ENCODE results near the gene WFS1. TPM values are rescaled to one million over a fixed set of nuclear protein-coding genes. Genes with fewer than 3 reads are reported as not detected.

WFS1 gene
- total RNA-seq, 1 experiment from 2014 or later, result 21.5 TPM

- CTCF ChIA-PET, result no interaction called here
- Histone ChIP-seq H3K9me3 (ENCODE audit: control insufficient read depth in 1 of 2, insufficient read depth in 1 of 2, low read depth in 1 of 2, low read length in 2 of 2) (no peaks in the 10 kb centered on the region), H3K9me2 (ENCODE audit: insufficient read depth) (no peaks in the 10 kb centered on the region), H3K79me2 (ENCODE audit: insufficient read depth, low read length) (no peaks in the 10 kb centered on the region), H3K4me3 (replicated peaks in 1 of 2; ENCODE audit: low read depth in 1 of 2, low read length in 2 of 2) (no peak overlapping the region), H3K9ac (ENCODE audit: low read length) (no peak overlapping the region), H3K36me3 (ENCODE audit: control insufficient read depth in 1 of 2, insufficient read depth in 2 of 2, low read length in 2 of 2) (no peaks in the 10 kb centered on the region), H4K20me1 (ENCODE audit: insufficient read depth) (no peaks in the 10 kb centered on the region), H3K4me1 (ENCODE audit: control insufficient read depth in 1 of 2, insufficient read depth in 2 of 2, low read length in 2 of 2) (no peaks in the 10 kb centered on the region), H3K4me2 (ENCODE audit: low read length) (no peak overlapping the region), H3K27me3 (ENCODE audit: insufficient read depth, low read length) (no peaks in the 10 kb centered on the region), H2AFZ (ENCODE audit: low read depth, low read length, poor library complexity, severe bottlenecking) (no peak overlapping the region), H3K27ac (ENCODE audit: low read depth, low read length) (no peak overlapping the region)
- POLR2A ChIA-PET, result no interaction called here
- no peak for ATAC-seq
- RAD21 ChIA-PET (ENCODE audit: low non-redundant PET in 1 of 2, low total read pairs in 2 of 2, uncharacterized antibody in 2 of 2, unreplicated experiment in 2 of 2), result no interaction called here
- no peak for DNase-seq (ENCODE audit: low read depth, low spot score)
- intact Hi-C loops (cut with micrococcal nuclease), result loop anchor here (5.0 kb wide), 1 partner anchor 132 kb away; no protein-coding TSS in a partner anchor
- no TSS peak for BruUV-seq (replicated peaks)
- TF ChIP-seq ELF1 (IDR thresholded peaks at IDR 0.05; ENCODE audit: borderline replicate concordance, low read depth) (no peak), EGR1 (IDR thresholded peaks at IDR 0.05; ENCODE audit: low read depth) (no peak), ZFX (IDR thresholded peaks at IDR 0.05) (no peak), MAX (IDR thresholded peaks at IDR 0.05) (no peak), RAD21 (IDR thresholded peaks at IDR 0.05; ENCODE audit: low read depth) (no peak), POLR2A (IDR thresholded peaks at IDR 0.05; ENCODE audit: borderline replicate concordance, extremely low read depth, insufficient read depth, insufficient read length) (no peak), TCF7L2 (IDR thresholded peaks at IDR 0.05; ENCODE audit: borderline replicate concordance, extremely low read depth, insufficient read depth, insufficient read length) (no peak), SIN3A (IDR thresholded peaks at IDR 0.05; ENCODE audit: low read depth) (no peak), JUND (IDR thresholded peaks at IDR 0.05) (no peak), EZH2phosphoT487 (IDR thresholded peaks at IDR 0.05; ENCODE audit: borderline replicate concordance) (no peak), FOSL1 (IDR thresholded peaks at IDR 0.05; ENCODE audit: low read depth) (no peak), ZNF274 (IDR thresholded peaks at IDR 0.05; ENCODE audit: low read depth, low read length) (no peak), REST (IDR thresholded peaks at IDR 0.05; ENCODE audit: low read depth) (no peak), ATF3 (IDR thresholded peaks at IDR 0.05) (no peak), SP1 (IDR thresholded peaks at IDR 0.05; ENCODE audit: low read depth) (no peak), YY1 (IDR thresholded peaks at IDR 0.05; ENCODE audit: extremely low read depth, insufficient replicate concordance, low read depth, low read length) (no peak), SRF (IDR thresholded peaks at IDR 0.05; ENCODE audit: low read depth) (no peak), ZBTB33 (IDR thresholded peaks at IDR 0.05; ENCODE audit: extremely low read depth, insufficient replicate concordance, low read length) (no peak), CTCF (IDR thresholded peaks at IDR 0.05 in 2 of 3, conservative IDR thresholded peaks at IDR 0.05 in 1 of 3; ENCODE audit: borderline replicate concordance in 1 of 3, insufficient read depth in 1 of 3, low read depth in 2 of 3, low read length in 2 of 3) (no peak), CEBPB (IDR thresholded peaks at IDR 0.05; ENCODE audit: low read depth) (no peak)
These were observed 40.1 kb downstream of the WFS1 start for GRCh38 chr4:6309777-6310176.

Measured in HCT116 (cell line).